Measurements from ENCODE around the gene HEPHL1. TPM values are rescaled to one million over a fixed set of nuclear protein-coding genes. Genes with fewer than 3 reads are reported as not detected.

HEPHL1 gene
- total RNA-seq, 1 donor from 2014 or later, result not detected

GRCh38 chr11:94043241-94043640, 22.1 kb downstream of the HEPHL1 start:
- Mint-ChIP-seq H3K9me3 (ENCODE audit: unreplicated experiment) (no peaks in the 10 kb centered on the region), H3K4me1 (ENCODE audit: low read depth, unreplicated experiment) (no peaks in the 10 kb centered on the region), H3K27ac (ENCODE audit: unreplicated experiment) (no peak overlapping the region), H3K36me3 (ENCODE audit: low read depth, unreplicated experiment) (no peaks in the 10 kb centered on the region), H3K4me3 (ENCODE audit: unreplicated experiment) (no peak overlapping the region), H3K27me3 (ENCODE audit: low read depth, unreplicated experiment) (peaks cover 2% of the 10 kb centered on the region)
- Histone ChIP-seq H3K27me3 (ENCODE audit: insufficient read depth, low read length) (no peaks in the 10 kb centered on the region), H3K9ac (ENCODE audit: low read length) (no peak overlapping the region), H3K9me3 (ENCODE audit: insufficient read depth, low read depth, low read length) (no peaks in the 10 kb centered on the region), H2AFZ (ENCODE audit: low read depth, low read length) (no peak overlapping the region), H3K36me3 (ENCODE audit: insufficient read depth, low read length) (no peaks in the 10 kb centered on the region), H3K27ac (ENCODE audit: low read depth, low read length) (no peak overlapping the region), H4K20me1 (ENCODE audit: insufficient read depth, low read length) (no peaks in the 10 kb centered on the region), H3K79me2 (ENCODE audit: insufficient read depth, low read length) (no peaks in the 10 kb centered on the region), H3K4me1 (ENCODE audit: insufficient read depth, low read length) (no peaks in the 10 kb centered on the region), H3K4me3 (ENCODE audit: insufficient read depth, low read depth, low read length) (no peak overlapping the region), H3K4me2 (ENCODE audit: low read length) (no peak overlapping the region)
- FAIRE-seq (no peak), DNase-seq (ENCODE audit: low read depth) (no peak)
- TF ChIP-seq CTCF (IDR thresholded peaks at IDR 0.05; ENCODE audit: insufficient read depth, low read depth, low read length) (no peak), EZH2 (IDR thresholded peaks at IDR 0.05; ENCODE audit: insufficient read depth, low read length) (no peak)

GRCh38 chr11:94046796-94047195, 25.6 kb downstream of the HEPHL1 start:
- peaks cover under 1% of the 10 kb centered on the region for H3K9me3 Mint-ChIP-seq (ENCODE audit: unreplicated experiment)
- no peak overlapping the region for H3K4me3 ChIP-seq (ENCODE audit: insufficient read depth, low read depth, low read length)
- no peaks in the 10 kb centered on the region for H3K4me1 ChIP-seq (ENCODE audit: insufficient read depth, low read length)
- FAIRE-seq, result no peak
- H3K4me1 Mint-ChIP-seq (ENCODE audit: low read depth, unreplicated experiment), result no peaks in the 10 kb centered on the region
- H3K27ac Mint-ChIP-seq (ENCODE audit: unreplicated experiment), result no peak overlapping the region
- no peak overlapping the region for H2AFZ ChIP-seq (ENCODE audit: low read depth, low read length)
- no peak overlapping the region for H3K4me3 Mint-ChIP-seq (ENCODE audit: unreplicated experiment)
- H4K20me1 ChIP-seq (ENCODE audit: insufficient read depth, low read length), result no peaks in the 10 kb centered on the region
- H3K27ac ChIP-seq (ENCODE audit: low read depth, low read length), result no peak overlapping the region
- no peaks in the 10 kb centered on the region for H3K79me2 ChIP-seq (ENCODE audit: insufficient read depth, low read length)
- no peak for TF ChIP-seq EZH2 (IDR thresholded peaks at IDR 0.05; ENCODE audit: insufficient read depth, low read length)
- no peak for TF ChIP-seq CTCF (IDR thresholded peaks at IDR 0.05; ENCODE audit: insufficient read depth, low read depth, low read length)
- H3K27me3 Mint-ChIP-seq (ENCODE audit: low read depth, unreplicated experiment), result peaks cover 2% of the 10 kb centered on the region
- H3K9ac ChIP-seq (ENCODE audit: low read length), result no peak overlapping the region
- no peaks in the 10 kb centered on the region for H3K36me3 ChIP-seq (ENCODE audit: insufficient read depth, low read length)
- no peaks in the 10 kb centered on the region for H3K36me3 Mint-ChIP-seq (ENCODE audit: low read depth, unreplicated experiment)
- H3K4me2 ChIP-seq (ENCODE audit: low read length), result no peak overlapping the region
- no peaks in the 10 kb centered on the region for H3K9me3 ChIP-seq (ENCODE audit: insufficient read depth, low read depth, low read length)
- no peaks in the 10 kb centered on the region for H3K27me3 ChIP-seq (ENCODE audit: insufficient read depth, low read length)
- DNase-seq (ENCODE audit: low read depth), result no peak

- FAIRE-seq, result no peak
- TF ChIP-seq EZH2 (IDR thresholded peaks at IDR 0.05; ENCODE audit: insufficient read depth, low read length), result no peak
- TF ChIP-seq CTCF (IDR thresholded peaks at IDR 0.05; ENCODE audit: insufficient read depth, low read depth, low read length), result no peak
- peaks cover 4% of the 10 kb centered on the region for H3K9me3 Mint-ChIP-seq (ENCODE audit: unreplicated experiment)
Measured at GRCh38 chr11:94048032-94048709, 27.0 kb downstream of the HEPHL1 start.

More at GRCh38 chr11:94048032-94048709, 27.0 kb downstream of the HEPHL1 start:
- H3K27ac ChIP-seq (ENCODE audit: low read depth, low read length), result no peak overlapping the region
- no peak overlapping the region for H3K4me3 Mint-ChIP-seq (ENCODE audit: unreplicated experiment)
- H3K4me1 Mint-ChIP-seq (ENCODE audit: low read depth, unreplicated experiment), result no peaks in the 10 kb centered on the region
- no peak for DNase-seq (ENCODE audit: low read depth)
- H4K20me1 ChIP-seq (ENCODE audit: insufficient read depth, low read length), result no peaks in the 10 kb centered on the region
- H3K79me2 ChIP-seq (ENCODE audit: insufficient read depth, low read length), result no peaks in the 10 kb centered on the region
- H3K4me1 ChIP-seq (ENCODE audit: insufficient read depth, low read length), result no peaks in the 10 kb centered on the region
- no peaks in the 10 kb centered on the region for H3K9me3 ChIP-seq (ENCODE audit: insufficient read depth, low read depth, low read length)
- no peaks in the 10 kb centered on the region for H3K36me3 ChIP-seq (ENCODE audit: insufficient read depth, low read length)
- no peak overlapping the region for H3K4me3 ChIP-seq (ENCODE audit: insufficient read depth, low read depth, low read length)
- no peaks in the 10 kb centered on the region for H3K27me3 ChIP-seq (ENCODE audit: insufficient read depth, low read length)
- H3K27ac Mint-ChIP-seq (ENCODE audit: unreplicated experiment), result no peak overlapping the region
- H3K27me3 Mint-ChIP-seq (ENCODE audit: low read depth, unreplicated experiment), result peaks cover 2% of the 10 kb centered on the region
- no peaks in the 10 kb centered on the region for H3K36me3 Mint-ChIP-seq (ENCODE audit: low read depth, unreplicated experiment)
- no peak overlapping the region for H2AFZ ChIP-seq (ENCODE audit: low read depth, low read length)
- H3K4me2 ChIP-seq (ENCODE audit: low read length), result no peak overlapping the region
- no peak overlapping the region for H3K9ac ChIP-seq (ENCODE audit: low read length)
